ENCODE results near the gene SPINK13.

- TF ChIP-seq EZH2 (IDR thresholded peaks at IDR 0.05; ENCODE audit: borderline replicate concordance, insufficient read depth, low read length, poor library complexity, severe bottlenecking) = no peak
- TF ChIP-seq POLR2AphosphoS5 (IDR thresholded peaks at IDR 0.05) = no peak
- TF ChIP-seq CTCF (IDR thresholded peaks at IDR 0.05; ENCODE audit: poor library complexity, severe bottlenecking) = no peak
- no peak for TF ChIP-seq EP300 (conservative IDR thresholded peaks at IDR 0.05; ENCODE audit: poor library complexity, severe bottlenecking)
- no peak for TF ChIP-seq MXI1 (conservative IDR thresholded peaks at IDR 0.05; ENCODE audit: poor library complexity, severe bottlenecking)
- TF ChIP-seq REST (IDR thresholded peaks at IDR 0.05; ENCODE audit: borderline replicate concordance) = no peak
- no peak for TF ChIP-seq RAD21 (conservative IDR thresholded peaks at IDR 0.05)
- no peak for TF ChIP-seq TAF1 (IDR thresholded peaks at IDR 0.05; ENCODE audit: low read depth)
Measured at GRCh38 chr5:148314187-148314586, 45.6 kb downstream of the SPINK13 start.
